ENCODE measurements around the gene VTA1. TPM values are rescaled to one million over a fixed set of nuclear protein-coding genes. Genes with fewer than 3 reads are reported as not detected.
"Not testable (repeated sequence)": the region's sequence is repeated elsewhere in the genome, so short reads cannot be mapped to it uniquely, and the experiment has no call there.

The VTA1 gene
- polyA plus RNA-seq, 3 donors = 14.0 to 31.4 (median 22.2) TPM

DNA sequence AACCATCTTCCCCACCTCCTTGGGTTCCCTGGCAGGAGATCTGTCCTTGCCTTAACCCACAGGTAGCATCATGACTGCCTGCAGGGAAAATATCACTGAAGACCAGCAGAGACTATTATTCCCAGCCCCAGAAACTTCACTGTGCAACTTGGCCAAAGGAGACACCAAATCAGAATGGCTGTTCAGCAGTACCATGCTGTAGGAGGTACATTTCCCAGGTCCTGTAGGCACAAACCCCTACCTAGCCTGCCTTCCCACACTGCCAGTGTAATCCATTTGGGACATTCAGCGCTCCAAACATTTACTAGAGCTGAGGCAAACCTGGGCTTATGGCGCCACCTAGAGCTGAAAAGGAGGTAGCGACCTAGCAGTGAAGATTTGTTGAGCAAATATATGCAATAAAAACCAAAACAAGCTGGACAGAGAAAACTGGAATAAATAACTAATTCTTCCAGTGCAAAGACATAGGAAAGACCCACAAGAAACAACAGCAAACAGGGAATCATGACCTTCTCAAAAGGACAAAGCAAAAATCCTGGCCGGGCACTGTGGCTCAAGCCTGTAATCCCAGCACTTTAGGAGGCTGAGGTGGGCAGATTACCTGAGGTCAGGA, 60.3 kb downstream of the VTA1 start:
- 49 to 73% (median 71%) methylated on average over 4 of the region's 4 CpGs for WGBS, 3 donors
- no peak overlapping the region for H3K27ac ChIP-seq (ENCODE audit: low read depth, low read length)

- H3K27ac ChIP-seq (ENCODE audit: low read depth, low read length) = no peak overlapping the region
- WGBS, 3 donors = 90 to 95% (median 91%) methylated on average over 4 of the region's 4 CpGs
Observed at GRCh38 chr6:142210606-142211005, 63.5 kb downstream of the VTA1 start.

DNA sequence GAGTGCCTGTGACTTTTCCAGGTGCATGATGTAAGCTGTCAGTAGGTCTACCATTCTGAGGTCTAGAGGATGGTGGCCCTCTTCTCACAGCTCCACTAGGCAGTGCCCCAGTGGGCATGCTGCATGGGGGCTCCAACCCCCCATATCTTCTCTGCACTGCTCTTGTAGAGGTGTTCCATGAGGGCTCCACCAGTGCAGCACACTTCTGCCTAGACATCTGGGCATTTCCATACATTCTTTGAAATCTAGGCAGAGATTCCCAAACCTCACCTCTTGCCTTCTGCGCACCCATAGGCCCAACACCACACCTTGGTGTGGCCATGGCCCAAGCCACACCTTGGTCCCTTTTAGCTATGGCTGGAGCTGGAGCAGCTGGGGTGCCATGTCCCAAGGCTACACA, 66.3 kb downstream of the VTA1 start:
- 100% methylated on average over 1 of the region's 1 CpG for WGBS, 3 donors

GRCh38 chr6:142218446-142218845, 71.4 kb downstream of the VTA1 start:
- whole genome bisulfite sequencing, 3 donors = 67 to 85% (median 78%) methylated on average over 2 of the region's 2 CpGs
- no peak overlapping the region for H3K27ac ChIP-seq (ENCODE audit: low read depth, low read length)

More for the DNA sequence above, 66.3 kb downstream of the VTA1 start:
- no peak overlapping the region for H3K27ac ChIP-seq (ENCODE audit: low read depth, low read length)

- H3K27ac ChIP-seq (ENCODE audit: low read depth, low read length) = no peak overlapping the region
- 80 to 95% (median 94%) methylated on average over 6 of the region's 6 CpGs for WGBS, 3 donors
Observed at GRCh38 chr6:142222022-142222421, 75.0 kb downstream of the VTA1 start.

DNA sequence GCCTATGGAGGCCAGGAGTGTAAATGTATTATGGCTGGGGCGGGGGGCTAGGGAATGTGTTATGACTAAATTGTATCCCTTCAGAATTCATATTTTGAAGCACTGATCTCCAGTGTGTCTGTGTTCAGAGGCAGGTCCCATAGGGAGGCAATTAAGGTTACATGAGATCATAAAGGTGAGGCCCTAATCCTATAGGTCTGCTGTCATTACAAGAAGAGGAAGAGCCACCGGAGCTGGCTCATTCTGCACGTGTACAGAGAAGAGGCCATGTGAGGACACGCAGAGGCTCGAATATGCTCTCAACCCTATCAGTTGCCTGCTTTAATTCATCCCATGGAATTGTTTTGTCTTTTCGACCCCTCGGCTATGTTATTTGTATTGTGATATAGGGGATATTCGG, 76.9 kb downstream of the VTA1 start:
- no peak overlapping the region for H3K27ac ChIP-seq (ENCODE audit: low read depth, low read length)
- WGBS, 3 donors = 81 to 85% (median 83%) methylated on average over 8 of the region's 8 CpGs

GRCh38 chr6:142225115-142225514, 78.1 kb downstream of the VTA1 start:
- no peak overlapping the region for H3K27ac ChIP-seq (ENCODE audit: low read depth, low read length)
- 73 to 84% (median 83%) methylated on average over 4 of the region's 4 CpGs for WGBS, 3 donors

- 38 to 67% (median 65%) methylated on average over 5 of the region's 5 CpGs for WGBS, 3 donors
- H3K27ac ChIP-seq (ENCODE audit: low read depth, low read length) = no peak overlapping the region
Observed at GRCh38 chr6:142225552-142225951, 78.5 kb downstream of the VTA1 start.

DNA sequence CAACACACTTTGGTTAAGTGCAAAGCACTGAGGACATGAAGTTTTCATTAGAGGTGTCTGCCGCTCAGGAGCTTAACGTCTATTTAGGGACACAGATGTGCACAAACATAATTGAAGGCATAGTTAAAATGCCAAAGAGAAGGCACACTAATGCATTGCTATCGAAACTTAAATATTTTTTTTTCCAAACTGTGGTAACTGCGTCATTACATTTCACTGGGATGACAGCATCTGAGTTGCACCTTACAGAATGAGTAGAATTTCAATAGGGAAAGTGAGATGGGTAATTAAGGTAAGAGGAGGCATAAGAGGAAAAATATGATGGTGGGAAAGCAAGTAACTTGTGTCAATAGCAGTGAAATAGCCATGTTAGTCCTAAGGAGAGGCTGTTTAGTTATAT, 79.7 kb downstream of the VTA1 start:
- WGBS, 3 donors = 87 to 91% (median 90%) methylated on average over 4 of the region's 4 CpGs

DNA sequence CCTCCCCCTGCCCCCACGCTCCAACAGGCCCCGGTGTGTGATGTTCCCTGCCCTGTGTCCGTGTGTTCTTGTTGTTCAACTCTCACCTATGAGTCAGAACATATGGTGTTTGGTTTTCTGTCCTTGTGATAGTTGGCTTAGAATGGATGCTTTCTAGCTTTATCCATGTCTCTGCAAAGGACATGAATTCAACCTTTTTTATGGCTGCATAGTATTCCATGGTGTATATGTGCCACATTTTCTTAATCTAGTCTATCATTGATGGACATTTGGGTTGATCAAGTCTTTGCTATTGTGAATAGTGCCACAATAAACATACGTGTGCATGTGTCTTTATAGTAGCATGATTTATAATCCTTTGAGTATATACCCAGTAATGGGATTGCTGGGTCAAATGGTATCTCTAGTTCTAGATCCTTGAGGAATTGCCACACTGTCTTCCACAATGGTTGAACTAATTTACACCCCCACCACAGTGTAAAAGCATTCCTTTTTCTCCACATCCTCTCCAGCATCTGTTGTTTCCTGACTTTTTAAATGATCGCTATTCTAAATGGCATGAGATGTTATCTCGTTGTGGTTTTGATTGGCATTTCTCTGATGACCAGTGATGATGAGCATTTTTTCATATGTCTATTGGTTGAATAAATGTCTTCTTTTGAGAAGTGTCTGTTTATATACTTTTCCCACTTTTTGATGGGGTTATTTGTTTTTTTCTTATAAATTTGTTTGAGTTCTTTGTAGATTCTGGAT, 82.6 kb downstream of the VTA1 start:
- H3K27ac ChIP-seq (ENCODE audit: low read depth, low read length) = not testable (repeated sequence)
- 92 to 95% (median 94%) methylated on average over 6 of the region's 6 CpGs for WGBS, 3 donors

More for the DNA sequence above, 79.7 kb downstream of the VTA1 start:
- H3K27ac ChIP-seq (ENCODE audit: low read depth, low read length) = no peak overlapping the region

- not testable (repeated sequence) for H3K27ac ChIP-seq (ENCODE audit: low read depth, low read length)
- 17 to 37% (median 27%) methylated on average over 12 of the region's 12 CpGs for WGBS, 3 donors
Observed at GRCh38 chr6:142232206-142233044, 85.4 kb downstream of the VTA1 start.

GRCh38 chr6:142233945-142234682, 87.1 kb downstream of the VTA1 start:
- no peak overlapping the region for H3K27ac ChIP-seq (ENCODE audit: low read depth, low read length)
- 82 to 89% (median 84%) methylated on average over 8 of the region's 8 CpGs for WGBS, 3 donors

- 35 to 44% (median 42%) methylated on average over 3 of the region's 3 CpGs for WGBS, 3 donors
- H3K27ac ChIP-seq (ENCODE audit: low read depth, low read length) = no peak overlapping the region
Observed at GRCh38 chr6:142235272-142235671, 88.2 kb downstream of the VTA1 start.

- no peak overlapping the region for H3K27ac ChIP-seq (ENCODE audit: low read depth, low read length)
- WGBS, 3 donors = 68 to 77% (median 69%) methylated on average over 2 of the region's 2 CpGs
Observed at GRCh38 chr6:142235791-142236190, 88.7 kb downstream of the VTA1 start.

DNA sequence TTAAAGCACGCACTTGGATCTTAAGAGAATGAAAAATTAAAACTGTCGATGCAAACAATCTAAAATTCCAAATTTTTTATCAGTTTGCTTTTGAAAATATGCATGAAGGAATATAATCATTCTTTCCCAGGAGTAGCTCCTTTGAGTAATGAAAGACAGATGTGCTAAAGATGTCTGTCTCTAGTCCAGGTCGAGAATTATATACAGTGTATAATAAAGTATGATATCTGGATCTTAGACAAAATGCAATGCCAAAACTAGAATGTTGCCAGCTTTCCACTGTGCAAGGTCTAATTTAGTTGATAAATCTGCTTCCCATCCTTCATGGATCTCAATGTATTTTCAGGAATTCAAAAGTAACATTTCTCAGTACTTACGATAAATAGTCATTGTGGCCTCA, 89.6 kb downstream of the VTA1 start:
- no peak overlapping the region for H3K27ac ChIP-seq (ENCODE audit: low read depth, low read length)
- 72 to 85% (median 79%) methylated on average over 4 of the region's 4 CpGs for WGBS, 3 donors

- H3K27ac ChIP-seq (ENCODE audit: low read depth, low read length) = no peak overlapping the region
- 78 to 86% (median 84%) methylated on average over 3 of the region's 3 CpGs for WGBS, 3 donors
Observed at GRCh38 chr6:142238881-142239280, 91.8 kb downstream of the VTA1 start.

DNA sequence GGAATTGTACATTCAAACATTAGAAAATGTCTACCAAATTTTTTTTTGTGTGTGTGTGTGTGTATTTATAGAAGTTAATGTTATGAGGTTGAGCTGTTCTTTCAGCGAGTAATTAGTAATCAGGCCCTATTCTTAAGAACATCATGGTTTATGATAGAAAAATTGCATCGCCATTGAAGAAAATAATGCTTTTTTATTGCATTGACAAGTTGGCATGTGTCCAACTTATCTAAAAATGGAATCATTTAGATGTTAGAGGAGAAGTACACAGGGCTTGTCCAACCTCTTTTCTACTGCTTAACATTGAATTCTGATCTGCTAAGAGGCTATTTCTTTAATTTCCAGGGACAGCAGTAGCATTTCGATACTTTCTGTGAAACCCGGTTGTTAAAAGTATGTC, 93.1 kb downstream of the VTA1 start:
- WGBS, 3 donors = 90 to 96% (median 96%) methylated on average over 4 of the region's 4 CpGs

GRCh38 chr6:142241061-142241460, 94.0 kb downstream of the VTA1 start:
- no peak overlapping the region for H3K27ac ChIP-seq (ENCODE audit: low read depth, low read length)

More for the DNA sequence above, 93.1 kb downstream of the VTA1 start:
- H3K27ac ChIP-seq (ENCODE audit: low read depth, low read length) = no peak overlapping the region

GRCh38 chr6:142242269-142242668, 95.2 kb downstream of the VTA1 start:
- WGBS, 3 donors = 48 to 60% (median 56%) methylated on average over 4 of the region's 4 CpGs

More at GRCh38 chr6:142242269-142242668, 95.2 kb downstream of the VTA1 start:
- no peak overlapping the region for H3K27ac ChIP-seq (ENCODE audit: low read depth, low read length)

Data from adipose tissue (tissue), 3 donors.